HG02884 (cell line): ENCODE results near the gene TMEM239.
"Not testable (repeated sequence)": the region's sequence is repeated elsewhere in the genome, so short reads cannot be mapped to it uniquely, and the experiment has no call there.

Source experiments
- ATAC-seq: cut with Tn5 transposase; IDR thresholded peaks from one replicate; pipeline ENCODE4 v1.9.1; 2021; ENCODE audit warnings: mild to moderate bottlenecking, moderate library complexity; ENCODE audit not compliant: unreplicated experiment

The TMEM239 gene

DNA sequence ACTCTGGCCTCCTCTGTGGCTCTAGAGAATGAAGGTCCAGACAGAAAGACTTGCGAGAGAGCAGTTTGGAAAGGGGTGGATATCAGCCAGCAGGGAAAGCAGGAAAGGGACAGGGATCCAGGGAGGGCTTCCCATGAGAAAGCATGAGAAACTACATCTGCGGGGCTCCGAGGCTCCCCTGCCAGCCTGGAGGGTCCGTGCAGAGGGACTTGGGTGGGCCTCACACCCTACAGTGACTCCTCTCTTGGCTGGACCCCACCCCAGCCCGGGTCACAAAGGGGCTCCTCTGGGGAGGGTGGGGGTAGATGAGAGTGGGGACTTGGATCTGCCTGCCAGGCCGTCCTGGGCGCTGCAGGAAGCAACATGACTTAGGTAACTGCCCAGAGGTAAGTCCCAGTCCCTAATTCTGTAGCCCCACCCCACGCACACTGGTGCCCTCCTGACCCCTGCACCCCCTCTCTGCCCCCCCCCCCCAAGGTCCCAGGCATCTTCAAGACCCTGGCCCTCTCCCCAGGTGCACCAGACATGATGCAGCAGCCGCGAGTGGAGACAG is at the start of gene TMEM239:
Gene TMEM239 (plus strand): TSS at position 335 of the 553 bp plus-strand sequence. CDS start 191 bp downstream, at position 526.
- no peak for ATAC-seq

DNA sequence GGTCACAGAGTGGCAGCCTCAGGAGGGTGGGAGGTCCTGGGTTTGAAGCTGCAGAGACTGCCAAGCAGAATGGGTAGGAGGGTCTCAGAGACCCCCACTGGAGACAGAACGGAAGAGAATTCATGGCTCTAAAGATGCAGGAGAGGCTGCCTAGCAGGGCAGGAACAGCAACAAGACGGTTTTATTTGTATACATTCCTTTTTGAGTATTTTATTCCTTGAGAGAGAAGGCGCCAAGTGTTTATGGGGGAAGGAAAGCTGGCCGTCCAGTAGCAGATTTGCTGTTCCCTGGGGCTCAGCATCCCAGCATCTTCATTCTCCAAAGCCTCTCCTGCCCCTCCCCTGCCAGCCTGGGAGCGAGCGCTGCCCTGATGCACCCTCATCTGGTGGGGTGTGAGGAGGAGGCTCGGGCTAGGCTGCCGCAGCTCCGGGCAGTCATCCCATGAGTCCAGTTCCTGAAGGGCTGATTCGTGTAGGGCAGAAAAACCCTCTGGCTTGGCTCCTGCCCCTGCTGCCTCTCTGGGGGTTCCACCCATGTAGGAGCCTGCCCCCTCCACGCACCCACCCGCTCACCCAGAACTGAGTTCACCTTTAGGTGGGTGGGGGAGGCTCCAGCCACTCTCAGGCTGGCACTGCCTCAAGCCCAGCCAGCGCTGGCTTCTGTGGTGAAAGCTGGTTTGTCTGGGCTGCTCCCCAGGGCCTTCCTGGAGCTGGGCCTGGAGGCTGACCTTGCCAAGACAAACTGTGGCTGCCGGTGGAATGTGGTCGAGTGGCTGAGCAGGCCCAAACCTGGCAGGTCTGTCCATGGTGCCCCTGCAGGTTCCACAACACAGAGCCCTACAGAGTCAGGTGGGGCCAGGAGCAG is 48.2 kb upstream of the TMEM239 start:
- ATAC-seq = no peak

DNA sequence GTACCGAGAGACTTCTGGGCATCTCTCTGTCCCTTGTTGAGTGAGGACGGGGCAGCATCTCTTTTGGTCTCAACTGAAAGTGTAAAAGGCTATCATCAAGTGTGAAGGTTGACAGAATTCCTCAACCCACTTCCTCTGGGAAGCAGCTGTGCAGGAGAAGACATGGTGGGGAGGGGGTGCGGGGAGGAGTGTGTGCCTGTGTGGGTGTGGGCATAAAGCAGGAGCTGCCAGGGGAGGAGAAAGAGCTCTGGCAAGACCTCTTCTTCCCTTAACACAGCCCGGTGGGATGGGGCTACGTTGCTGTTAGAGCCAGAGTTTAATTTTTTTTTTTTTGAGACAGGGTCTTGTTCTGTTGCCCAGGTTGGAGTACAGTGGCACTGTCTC is 47.5 kb upstream of the TMEM239 start:
- ATAC-seq = no peak

DNA sequence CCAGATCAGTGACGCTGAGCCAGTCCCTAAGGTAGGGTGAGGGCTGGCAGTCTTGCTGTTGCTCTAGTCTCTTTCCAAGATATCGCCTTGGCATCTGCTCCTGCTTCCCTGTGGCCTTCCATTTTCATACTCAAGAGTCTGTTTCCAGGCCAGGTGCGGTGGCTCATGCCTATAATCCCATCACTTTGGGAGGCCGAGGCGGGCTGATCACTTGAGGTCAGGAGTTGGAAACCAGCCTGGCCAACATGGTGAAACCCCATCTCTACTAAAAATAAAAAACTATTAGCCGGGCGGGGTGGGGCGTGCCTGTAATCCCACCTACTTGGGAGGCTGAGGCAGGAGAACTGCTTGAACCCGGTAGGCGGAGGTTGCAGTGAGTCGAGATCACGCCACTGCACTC is 46.1 kb upstream of the TMEM239 start:
- ATAC-seq = not testable (repeated sequence)

DNA sequence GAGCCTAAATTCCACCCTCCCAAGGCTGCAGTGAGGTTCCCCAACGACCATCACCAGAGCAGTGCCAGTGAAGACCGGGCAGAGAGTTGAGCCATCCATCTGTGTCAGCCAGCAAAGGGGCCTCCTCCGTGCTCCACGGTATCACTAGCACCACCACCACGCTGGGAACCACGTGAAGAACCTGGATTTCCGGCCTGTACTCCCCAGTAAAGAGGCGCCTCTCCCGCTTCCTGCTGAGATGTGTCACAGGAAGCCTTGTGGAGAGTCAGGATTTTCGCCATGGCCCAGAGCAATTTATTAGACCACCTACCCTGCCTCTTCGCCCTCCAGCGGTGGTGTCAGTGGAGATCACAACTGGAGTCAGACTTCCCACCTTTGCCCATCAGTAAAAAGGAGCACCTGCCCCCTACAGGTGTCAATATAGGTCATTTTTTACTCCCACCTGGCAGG is 44.5 kb upstream of the TMEM239 start:
- ATAC-seq = no peak

DNA sequence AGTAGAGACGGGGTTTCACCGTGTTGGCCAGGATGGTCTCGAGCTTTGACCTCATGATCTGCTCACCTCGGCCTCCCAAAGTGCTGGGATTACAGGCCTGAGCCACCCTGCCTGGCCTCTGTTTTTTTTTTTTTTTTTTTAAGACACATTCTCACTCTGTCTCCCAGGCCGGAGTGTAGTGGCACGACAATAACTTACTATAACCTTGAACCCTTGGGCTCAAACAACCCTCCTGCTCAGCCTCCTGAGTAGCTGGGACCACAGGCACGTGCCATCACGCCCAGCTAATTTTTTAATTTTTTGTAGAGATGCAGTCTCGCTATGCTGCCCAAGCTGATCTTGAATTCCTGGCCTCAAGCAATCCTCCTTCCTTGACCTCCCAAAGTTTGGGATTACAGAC is 42.4 kb upstream of the TMEM239 start:
- ATAC-seq = no peak

DNA sequence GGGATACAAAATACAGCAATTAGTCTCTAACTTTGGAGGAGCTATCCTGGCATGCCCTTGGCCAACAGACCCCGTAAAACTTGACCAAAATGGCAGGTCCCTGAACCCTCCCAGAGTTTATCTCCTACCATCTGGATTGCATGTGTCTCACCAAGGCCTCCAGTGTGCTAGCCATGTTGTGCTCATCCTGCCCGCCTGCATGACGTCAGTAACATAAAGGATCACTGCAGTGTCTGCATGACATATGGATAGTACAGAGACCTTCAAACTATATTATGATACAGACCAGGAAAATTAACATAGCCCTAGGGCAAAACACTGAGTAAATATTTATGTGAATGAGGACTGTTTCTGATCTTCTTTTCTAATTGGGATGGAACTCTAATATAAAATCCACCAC is 41.0 kb upstream of the TMEM239 start:
- ATAC-seq = no peak

DNA sequence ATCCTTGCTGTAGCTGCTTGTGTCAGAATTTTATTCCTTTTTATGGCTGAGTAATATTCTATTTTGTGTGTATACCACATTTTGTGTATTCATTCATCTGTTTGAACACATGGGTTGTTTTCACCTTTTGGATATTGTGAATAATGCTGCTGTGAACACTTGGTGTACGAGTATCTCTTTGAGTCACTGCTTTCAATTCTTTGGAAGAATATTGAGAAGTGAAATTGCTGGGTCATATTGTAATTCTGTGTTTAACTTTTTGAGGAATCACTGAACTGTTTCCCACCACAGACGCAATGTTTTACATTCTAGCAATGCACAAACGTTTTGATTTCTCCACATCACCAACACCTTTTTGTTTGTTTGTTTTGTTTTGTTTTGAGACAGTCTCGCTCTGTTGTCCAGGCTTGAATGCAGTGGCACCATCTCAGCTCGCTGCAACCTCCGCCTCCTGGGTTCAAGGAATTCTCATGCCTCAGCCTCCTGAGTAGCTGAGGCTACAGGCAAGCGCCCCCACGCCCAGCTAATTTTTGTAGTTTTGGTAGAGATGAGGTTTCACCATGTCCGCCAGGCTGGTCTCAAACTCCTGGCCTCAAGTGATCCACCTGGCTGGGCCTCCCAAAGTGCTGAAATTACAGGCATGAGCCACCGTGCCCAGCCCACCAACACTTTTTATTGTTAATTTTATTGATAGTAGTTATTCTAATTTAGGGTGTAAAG is 37.4 kb upstream of the TMEM239 start:
- no peak for ATAC-seq

DNA sequence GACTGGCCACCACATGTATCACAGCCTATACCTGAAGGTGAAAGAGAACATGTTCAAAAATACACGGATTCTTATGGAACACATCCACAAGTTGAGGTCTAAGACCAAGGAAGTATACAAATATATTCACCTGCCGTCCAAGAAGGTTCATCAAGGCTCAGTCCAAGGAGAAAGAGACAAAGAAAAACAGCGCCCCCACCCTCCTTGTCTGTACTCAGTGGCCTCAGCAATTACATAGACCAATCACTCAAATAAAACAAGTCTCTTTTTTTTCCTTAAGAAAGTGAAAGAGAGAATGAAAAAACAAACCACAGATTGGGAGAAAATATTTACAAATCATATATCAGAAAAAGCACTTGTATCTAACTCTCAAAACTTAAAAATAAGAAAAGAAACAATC is 35.2 kb upstream of the TMEM239 start:
- no peak for ATAC-seq

DNA sequence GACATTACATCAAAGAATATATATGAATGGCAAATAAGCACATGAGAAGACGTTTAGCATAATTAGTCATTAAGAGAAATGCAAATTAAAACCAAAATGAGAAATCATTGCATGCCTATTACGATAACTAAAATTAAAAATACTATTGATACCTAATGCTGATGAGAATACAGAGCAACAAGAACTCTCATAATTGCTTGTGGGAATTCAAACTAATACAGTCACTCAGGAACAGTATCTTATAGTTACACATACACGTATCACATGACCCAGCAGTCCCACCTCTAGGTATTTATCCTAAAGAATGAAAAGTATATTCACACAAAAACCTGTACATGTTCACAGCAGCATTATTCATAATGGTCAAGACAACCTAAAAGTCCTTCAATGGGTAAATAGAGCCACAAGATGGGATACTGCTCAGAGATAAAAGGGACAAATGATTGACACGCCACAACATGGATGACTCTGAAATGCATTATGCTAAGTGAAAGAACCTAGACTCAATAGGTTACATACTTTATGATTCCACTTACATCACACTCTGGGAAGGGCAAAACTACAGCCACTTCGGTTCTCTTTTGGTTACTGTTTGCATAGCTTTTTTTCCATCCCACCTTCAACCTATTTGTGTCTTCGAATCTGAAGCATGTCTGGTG is 32.1 kb upstream of the TMEM239 start:
- ATAC-seq = no peak

DNA sequence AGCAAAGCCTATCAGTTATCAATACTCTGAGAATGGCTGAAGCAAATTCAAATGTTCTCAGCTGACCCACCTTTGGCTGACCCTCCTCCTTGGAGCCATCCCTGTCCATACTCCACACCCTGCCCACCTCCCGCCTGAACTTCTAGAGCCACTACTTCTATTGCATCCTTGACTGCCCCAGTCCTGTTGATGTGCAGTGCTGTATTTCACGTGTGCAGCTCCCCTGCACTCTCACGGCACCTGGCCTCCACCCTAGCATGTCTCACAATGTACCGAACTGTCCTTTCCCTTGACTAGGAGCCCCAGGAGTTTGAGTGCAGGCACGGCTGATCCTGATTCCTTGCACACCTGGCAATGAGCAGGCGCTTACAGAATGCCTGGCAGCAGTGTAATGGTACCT is 22.7 kb upstream of the TMEM239 start:
- ATAC-seq = no peak

DNA sequence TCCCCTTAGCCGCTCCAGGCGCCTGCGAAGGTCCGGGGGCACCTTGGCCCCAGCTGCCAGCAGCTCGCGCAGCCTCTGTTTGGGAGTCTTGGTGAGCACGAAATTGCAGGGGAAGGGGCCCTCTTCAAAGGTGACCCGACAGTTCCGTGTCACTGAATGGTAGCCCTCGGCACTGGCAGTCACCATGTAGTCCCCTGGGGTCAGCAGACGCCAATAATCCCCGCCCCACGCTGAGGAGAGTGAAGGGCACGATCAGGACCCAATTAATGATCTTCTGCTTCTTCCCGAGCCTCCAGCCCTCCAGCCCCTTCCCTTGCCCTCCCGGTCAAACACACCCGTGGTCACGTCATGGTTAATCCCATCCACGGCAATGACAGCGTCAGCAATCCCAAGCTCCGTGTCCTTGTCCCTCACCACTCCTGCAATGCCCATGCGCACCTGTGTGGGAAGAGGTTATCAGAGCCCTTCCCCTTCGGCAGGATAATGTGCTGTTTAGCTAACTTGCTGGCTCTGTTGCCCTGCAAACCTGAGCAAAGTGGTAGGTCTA is 21.9 kb upstream of the TMEM239 start:
- ATAC-seq = no peak

DNA sequence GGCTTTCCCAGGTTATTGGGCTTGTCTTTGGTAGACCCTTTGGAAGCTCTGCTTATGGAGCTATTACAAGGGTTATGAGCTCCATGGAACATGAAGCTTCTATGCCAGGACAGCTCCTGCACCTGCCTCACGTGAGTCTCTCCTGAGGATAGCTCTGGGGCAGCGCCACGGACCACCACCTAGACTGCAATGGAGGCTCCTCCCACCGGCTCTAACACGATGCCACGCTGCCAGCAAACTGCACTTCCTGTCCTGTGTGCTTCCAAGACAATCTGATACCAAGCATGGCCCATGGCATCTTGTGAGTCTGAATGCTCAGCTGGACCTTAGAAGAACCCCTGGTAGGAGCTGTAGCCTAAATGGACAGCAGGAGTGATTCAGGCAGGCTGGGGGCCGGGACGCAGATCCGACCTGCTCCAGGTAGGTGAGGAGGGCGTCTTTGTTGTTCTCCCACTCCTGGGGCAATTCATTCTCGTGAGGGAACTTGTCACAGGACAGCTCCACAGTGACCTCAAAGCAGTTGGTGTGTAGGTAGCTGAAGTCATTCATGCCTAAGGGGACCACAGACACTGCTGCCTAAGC is 21.2 kb upstream of the TMEM239 start:
- ATAC-seq = no peak

DNA sequence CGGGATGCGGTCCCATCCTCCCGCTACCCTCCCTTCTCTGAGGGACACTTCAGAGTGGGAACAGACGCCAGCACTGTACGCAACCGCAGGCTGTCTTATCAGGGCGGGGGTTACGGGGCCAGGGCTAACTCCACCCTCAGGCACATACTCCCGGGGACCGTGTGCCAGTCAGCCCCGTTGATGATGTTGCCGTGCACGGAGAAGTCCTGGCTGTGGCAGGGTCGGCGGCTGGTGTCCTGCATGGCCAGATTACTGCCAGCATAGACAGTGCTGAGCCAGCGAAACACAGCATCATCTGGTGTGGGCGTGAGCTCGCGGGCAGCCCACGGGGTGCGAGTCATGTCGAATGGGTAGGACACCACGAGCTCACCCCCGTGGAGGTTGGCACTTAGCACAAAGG is 20.7 kb upstream of the TMEM239 start:
- no peak for ATAC-seq

DNA sequence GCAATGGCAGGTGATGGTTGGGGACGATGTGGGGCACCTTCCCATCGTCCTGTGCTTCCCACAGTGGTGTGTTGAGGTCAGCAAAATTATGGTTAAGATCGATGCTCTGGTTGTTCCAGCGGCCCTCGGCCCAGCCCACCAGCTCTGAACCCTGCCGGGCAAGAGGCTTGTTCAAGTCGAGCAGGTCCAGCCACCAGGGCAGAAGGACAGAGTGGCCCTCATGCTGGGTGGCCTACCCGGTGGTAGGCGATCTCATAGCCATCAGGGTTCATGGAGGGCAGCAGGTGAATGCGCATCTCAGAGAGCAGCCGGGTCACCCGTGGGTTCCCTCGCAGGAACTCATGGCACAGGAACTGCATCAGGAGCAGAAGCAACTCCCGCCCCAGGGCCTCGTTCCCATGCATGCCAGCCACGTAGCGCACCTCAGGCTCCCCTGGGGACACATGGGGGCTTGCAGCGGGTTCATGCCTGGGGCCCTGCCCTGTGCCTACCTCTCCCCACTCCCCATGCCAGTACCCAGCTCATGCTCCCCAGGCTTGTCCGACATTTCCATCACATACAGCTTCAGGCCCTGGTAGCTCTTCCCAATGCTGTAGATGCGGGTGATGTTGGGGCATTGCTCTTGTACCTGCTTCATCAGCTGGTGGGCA is 20.0 kb upstream of the TMEM239 start:
- no peak for ATAC-seq

DNA sequence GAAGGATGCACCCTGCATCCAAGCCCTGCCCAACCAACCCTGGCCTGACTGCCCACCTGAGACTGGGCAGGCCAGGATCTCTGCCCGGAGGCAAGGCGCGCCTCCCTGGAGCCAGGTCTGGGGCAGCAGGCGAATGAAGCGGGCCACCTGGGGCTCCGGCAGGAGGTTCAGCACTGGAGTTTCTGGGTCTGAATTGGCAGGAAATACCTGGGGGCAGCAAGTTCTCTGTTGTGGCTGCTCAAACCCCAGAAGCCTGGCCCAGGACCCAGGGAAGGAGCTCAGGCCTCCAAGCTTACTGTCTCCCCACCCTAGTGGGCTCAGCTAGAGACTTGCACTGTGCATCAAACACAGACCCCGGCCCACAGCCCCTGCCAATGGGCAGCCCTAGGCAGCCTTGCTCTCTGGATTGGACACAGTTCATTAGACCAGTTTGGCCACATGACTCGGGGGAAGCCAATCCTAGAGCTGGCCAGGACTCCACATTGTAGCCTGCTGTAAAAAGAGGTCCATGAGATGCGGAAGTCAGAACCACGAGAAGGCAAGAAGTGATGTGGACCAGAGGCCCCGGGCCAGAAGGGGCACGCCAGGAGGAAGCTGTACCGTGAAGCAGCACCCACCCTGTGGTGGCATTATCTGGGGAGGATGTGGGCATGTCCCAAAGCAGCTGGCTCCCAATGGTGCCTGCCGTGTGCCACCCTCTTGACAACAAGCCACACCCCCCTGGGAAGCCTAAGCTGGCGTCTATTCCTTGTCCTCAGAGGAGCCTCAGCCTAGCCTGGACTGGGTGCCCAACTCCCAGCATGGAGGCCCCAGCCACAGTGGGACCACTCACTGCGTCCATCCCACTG is 18.8 kb upstream of the TMEM239 start:
- ATAC-seq = no peak

DNA sequence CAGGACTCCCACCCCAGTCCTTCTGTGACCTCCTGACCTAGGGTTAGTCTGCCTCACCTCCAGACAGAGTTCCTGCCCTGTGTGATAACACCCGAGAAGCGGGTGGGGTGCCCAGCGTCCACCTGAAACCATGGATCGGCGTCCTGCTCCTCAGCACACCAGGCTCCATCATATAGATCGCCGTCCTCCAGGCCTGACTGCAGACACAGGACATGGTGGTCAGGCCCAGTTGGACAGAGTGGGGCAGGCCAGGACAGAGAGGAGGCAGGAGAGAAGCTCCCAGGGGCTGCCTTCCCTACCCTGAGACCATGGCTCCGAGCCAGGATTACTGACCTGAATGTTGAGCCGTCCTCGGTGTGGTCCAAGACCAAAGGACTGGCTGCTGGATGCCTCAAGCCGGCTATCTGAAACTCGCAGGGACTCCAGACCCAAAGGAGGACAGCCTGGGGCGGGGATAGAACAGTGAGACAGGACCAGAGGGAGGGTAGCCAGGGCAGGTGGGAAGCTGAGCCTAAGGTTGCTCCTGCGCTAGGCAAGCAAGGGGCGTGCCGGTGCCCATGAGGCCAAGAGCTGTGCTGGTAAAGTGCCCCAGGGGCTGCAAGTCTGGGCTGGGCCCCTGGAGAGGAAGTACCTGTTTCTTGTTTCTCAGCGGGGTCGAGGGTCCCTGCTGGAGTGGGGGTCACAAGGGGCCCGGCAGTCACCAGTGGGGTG is 17.9 kb upstream of the TMEM239 start:
- no peak for ATAC-seq

DNA sequence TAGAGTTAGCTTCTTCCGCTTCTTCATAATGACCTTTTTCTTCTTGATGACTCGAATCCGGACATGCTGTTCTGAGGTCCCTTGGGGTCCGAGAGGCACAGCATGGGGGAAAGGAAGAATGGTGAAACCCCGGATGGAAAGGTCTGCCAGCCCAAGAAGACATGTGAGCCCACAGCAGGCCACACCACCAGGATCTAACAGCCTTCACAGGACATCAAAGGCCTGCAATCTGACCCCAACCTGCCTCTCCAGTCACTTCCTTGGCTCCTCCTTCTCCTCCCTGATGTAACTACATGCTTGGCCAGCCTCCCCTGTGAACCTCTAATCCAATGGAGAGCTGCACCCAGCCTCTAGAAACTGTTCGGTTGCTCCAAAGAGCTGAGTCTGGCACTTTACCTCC is 17.4 kb upstream of the TMEM239 start:
- no peak for ATAC-seq

DNA sequence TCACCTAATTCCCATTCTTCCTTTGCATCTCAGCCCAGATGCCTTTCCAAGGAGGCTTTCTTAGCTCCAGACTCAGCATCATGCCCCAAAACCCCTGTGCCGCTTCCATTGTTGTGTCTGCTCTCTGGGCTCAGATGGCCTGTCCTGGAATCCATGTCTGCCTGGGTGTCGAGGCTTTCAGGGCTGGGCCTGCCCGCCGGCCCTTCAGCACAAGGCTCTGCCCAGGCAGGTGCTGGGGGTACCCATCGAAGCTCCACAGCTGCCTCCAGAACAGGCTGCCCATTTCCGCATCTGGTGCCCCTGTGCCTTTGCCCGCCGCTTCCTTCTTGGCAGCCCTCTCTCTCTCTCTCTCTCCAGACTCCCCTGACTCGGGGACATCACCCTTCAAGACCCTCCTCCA is 16.9 kb upstream of the TMEM239 start:
- no peak for ATAC-seq
